ENCODE measurements around the gene CTNNA2.

CTNNA2 gene

GRCh38 chr2:79782576-79783452 is 270.0 kb downstream of the CTNNA2 start:
- TF ChIP-seq PPARA (CRISPR knock-in tag; IDR thresholded peaks at IDR 0.05; ENCODE audit: borderline replicate concordance) (no peak), ZFP30 (CRISPR knock-in tag; IDR thresholded peaks at IDR 0.05) (no peak), TOX (CRISPR knock-in tag; IDR thresholded peaks at IDR 0.05; ENCODE audit: borderline replicate concordance) (no peak), ZNF565 (CRISPR knock-in tag; conservative IDR thresholded peaks at IDR 0.05; ENCODE audit: low read depth) (no peak), OSR1 (CRISPR knock-in tag; IDR thresholded peaks at IDR 0.05) (no peak), ZFP3 (CRISPR knock-in tag; IDR thresholded peaks at IDR 0.05) (no peak), CSRNP3 (CRISPR knock-in tag; IDR thresholded peaks at IDR 0.05) (no peak), ZNF70 (CRISPR knock-in tag; IDR thresholded peaks at IDR 0.05) (no peak), ZC3H10 (CRISPR knock-in tag; IDR thresholded peaks at IDR 0.05) (no peak), TCF4 (CRISPR knock-in tag; IDR thresholded peaks at IDR 0.05; ENCODE audit: borderline replicate concordance) (no peak), PATZ1 (CRISPR knock-in tag; IDR thresholded peaks at IDR 0.05; ENCODE audit: borderline replicate concordance) (no peak), CSDC2 (CRISPR knock-in tag; IDR thresholded peaks at IDR 0.05) (no peak)
- no peak for ATAC-seq

- peak; percentile 95 for TF ChIP-seq ZNF70 (CRISPR knock-in tag; IDR thresholded peaks at IDR 0.05)
- no peak for TF ChIP-seq TCF4 (CRISPR knock-in tag; IDR thresholded peaks at IDR 0.05; ENCODE audit: borderline replicate concordance)
- ATAC-seq = no peak
Observed at GRCh38 chr2:79788952-79789651, 276.3 kb downstream of the CTNNA2 start.

GRCh38 chr2:79789811-79790210 is 277.0 kb downstream of the CTNNA2 start:
- no peak for ATAC-seq
- TF ChIP-seq ZNF8 (CRISPR knock-in tag; IDR thresholded peaks at IDR 0.05) (no peak), ISL1 (CRISPR knock-in tag; IDR thresholded peaks at IDR 0.05) (no peak), PATZ1 (CRISPR knock-in tag; IDR thresholded peaks at IDR 0.05; ENCODE audit: borderline replicate concordance) (no peak), ZFP30 (CRISPR knock-in tag; IDR thresholded peaks at IDR 0.05) (no peak), TSHZ2 (CRISPR knock-in tag; IDR thresholded peaks at IDR 0.05) (no peak), ZC3H10 (CRISPR knock-in tag; IDR thresholded peaks at IDR 0.05) (no peak), TOX (CRISPR knock-in tag; IDR thresholded peaks at IDR 0.05; ENCODE audit: borderline replicate concordance) (no peak), BACH2 (CRISPR knock-in tag; IDR thresholded peaks at IDR 0.05; ENCODE audit: borderline replicate concordance) (no peak), RARB (CRISPR knock-in tag; IDR thresholded peaks at IDR 0.05) (no peak), ESRRG (CRISPR knock-in tag; IDR thresholded peaks at IDR 0.05) (no peak), PPARA (CRISPR knock-in tag; IDR thresholded peaks at IDR 0.05; ENCODE audit: borderline replicate concordance) (no peak), ZNF565 (CRISPR knock-in tag; conservative IDR thresholded peaks at IDR 0.05; ENCODE audit: low read depth) (no peak), OSR1 (CRISPR knock-in tag; IDR thresholded peaks at IDR 0.05) (no peak)
